HG03280 (cell line): ENCODE measurements around the gene GKN1.

ENCODE experiments used
- ATAC-seq: cut with Tn5 transposase; IDR thresholded peaks from one replicate; pipeline ENCODE4 v1.9.1; 2021; ENCODE audit warnings: mild to moderate bottlenecking, moderate library complexity; ENCODE audit not compliant: unreplicated experiment

Gene GKN1

GRCh38 chr2:69001879-69002278, 27.4 kb downstream of the GKN1 start:
- ATAC-seq, result no peak

- no peak for ATAC-seq
These were observed 29.3 kb downstream of the GKN1 start for GRCh38 chr2:69003731-69004130.

- no peak for ATAC-seq
These were observed 32.7 kb downstream of the GKN1 start for GRCh38 chr2:69007169-69007568.

GRCh38 chr2:69007603-69008002, 33.2 kb downstream of the GKN1 start:
- ATAC-seq, result no peak

GRCh38 chr2:69010437-69011194, 36.2 kb downstream of the GKN1 start:
- no peak for ATAC-seq

GRCh38 chr2:69011611-69012157, 37.2 kb downstream of the GKN1 start:
- ATAC-seq, result no peak

- ATAC-seq, result no peak
These were observed 38.1 kb downstream of the GKN1 start for GRCh38 chr2:69012310-69013141.

- no peak for ATAC-seq
These were observed 38.9 kb downstream of the GKN1 start, which contains the start of gene ANTXR1 for GRCh38 chr2:69013142-69013839. Gene ANTXR1 (plus strand): TSS chr2:69013179. CDS start chr2:69013500, 321 bp downstream.

- ATAC-seq, result no peak
These were observed 39.7 kb downstream of the GKN1 start for GRCh38 chr2:69013840-69014821.

- ATAC-seq, result no peak
These were observed 42.6 kb downstream of the GKN1 start for GRCh38 chr2:69017080-69017479.

- no peak for ATAC-seq
These were observed 43.4 kb downstream of the GKN1 start for GRCh38 chr2:69017835-69018234.

- no peak for ATAC-seq
These were observed 44.3 kb downstream of the GKN1 start for GRCh38 chr2:69018678-69019095.

GRCh38 chr2:69020496-69021426, 46.3 kb downstream of the GKN1 start:
- ATAC-seq, result no peak

GRCh38 chr2:69021727-69022126, 47.3 kb downstream of the GKN1 start:
- ATAC-seq, result no peak

GRCh38 chr2:69022548-69022947, 48.1 kb downstream of the GKN1 start:
- no peak for ATAC-seq

- no peak for ATAC-seq
These were observed 48.8 kb downstream of the GKN1 start for GRCh38 chr2:69023236-69023635.

- ATAC-seq, result no peak
These were observed 51.6 kb downstream of the GKN1 start for GRCh38 chr2:69026026-69026425.

- no peak for ATAC-seq
These were observed 52.4 kb downstream of the GKN1 start for GRCh38 chr2:69026691-69027459.
